Astrocyte of the hippocampus (primary cell): ENCODE results near the gene APIP.

Source experiments
- DNase-seq: peaks from one replicate; pipeline ENCODE4 v3.0.0; 2011; ENCODE audit warnings: low read depth, low spot score

The APIP gene

DNA sequence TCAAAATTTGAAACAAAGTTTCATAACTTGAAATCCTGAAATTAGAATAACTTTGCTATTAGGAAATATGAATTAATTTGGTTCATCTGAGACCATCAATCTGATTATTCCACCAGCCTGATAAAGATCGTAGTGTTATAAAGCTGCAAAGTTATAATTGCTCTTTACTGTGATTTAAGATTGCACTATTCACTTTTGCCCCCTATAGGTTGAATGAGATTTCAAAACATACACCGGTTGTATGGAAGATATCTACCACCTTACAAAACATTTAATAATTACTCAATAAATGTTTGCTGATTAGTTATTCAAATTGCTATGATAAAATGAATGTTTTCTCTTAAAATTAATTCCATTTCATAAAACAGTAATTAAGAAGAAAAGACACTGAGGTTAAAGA, 26.1 kb downstream of the APIP start:
- DNase-seq = peak; percentile 10

DNA sequence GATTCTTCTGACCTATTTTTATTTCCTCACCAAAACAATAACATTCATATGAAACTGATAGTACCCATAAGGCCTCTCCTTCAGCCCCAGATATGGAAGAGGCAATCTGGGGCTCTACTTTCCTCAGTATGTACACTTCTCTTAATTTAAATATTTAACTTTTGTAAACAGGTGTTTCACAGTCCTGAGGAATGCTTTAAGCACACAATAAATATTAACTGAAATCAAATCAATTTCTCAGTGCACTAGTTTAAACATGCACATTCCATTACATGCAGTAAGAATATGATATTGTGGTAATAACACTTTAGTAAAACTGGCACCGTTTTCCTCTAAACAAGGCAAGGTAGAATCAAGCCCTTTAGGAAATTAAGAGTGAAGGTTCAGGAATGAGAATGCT, 28.9 kb downstream of the APIP start:
- no peak for DNase-seq

DNA sequence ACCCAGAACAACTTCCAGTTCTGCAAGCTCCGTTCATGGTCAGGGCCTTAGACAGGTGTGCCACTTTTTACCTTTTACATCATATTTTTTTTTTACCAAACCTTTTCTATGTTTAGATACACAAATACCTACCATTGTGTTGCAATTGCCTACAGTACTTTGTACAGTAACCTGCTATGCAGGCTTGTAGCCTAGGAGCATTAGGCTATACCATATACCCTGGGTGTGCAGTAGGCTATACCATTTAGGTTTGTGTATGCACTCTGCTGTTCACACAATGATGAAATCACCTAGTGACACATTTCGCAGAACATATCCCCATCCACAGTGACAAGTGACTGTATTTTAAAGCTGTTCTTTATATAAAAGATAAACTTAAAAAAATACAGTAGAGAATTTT, 29.6 kb downstream of the APIP start:
- no peak for DNase-seq

DNA sequence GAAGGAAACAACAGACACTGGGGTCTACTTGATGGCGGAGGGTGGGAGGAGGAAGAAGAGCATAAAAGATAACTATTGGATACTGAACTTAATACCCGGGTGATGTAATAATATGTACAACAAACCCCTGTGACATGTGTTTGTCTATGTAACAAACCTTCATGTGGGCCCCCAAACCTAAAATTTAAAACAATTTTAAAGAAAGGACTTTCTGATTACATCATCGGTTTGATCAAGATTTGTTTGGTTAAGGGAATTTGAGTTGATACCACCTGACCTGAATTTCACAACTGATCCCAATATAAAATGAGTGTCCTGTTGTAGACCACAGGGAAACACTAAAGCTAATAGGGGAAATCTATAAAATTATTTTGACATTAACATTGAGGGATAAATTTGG, 34.3 kb downstream of the APIP start:
- DNase-seq = no peak

DNA sequence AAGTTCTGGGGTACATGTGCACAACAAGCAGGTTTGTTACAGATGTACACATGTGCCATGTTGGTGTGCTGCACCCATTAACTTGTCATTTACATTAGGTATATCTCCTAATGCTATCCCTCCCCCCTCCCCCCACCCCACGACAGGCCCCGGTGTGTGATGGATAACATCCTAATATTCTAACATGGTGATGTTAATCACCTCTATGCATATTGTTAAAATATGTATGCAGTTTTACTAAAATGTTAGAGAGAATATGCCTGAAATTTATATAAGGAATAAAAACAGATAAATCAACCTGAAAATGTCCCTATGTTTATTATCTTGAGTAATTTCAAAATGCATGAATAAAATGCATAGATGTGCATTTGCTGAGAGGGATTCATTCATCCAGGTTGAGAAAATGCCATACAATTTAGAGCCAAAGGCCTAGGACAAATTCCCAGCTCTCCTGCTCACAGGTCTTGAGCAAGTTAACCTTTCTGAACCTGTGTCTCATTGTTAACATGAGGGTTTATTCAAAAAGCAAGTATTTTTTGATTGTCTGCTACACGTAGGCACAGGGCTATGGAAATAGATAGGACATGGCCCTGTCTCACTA, 38.7 kb downstream of the APIP start:
- no peak for DNase-seq

DNA sequence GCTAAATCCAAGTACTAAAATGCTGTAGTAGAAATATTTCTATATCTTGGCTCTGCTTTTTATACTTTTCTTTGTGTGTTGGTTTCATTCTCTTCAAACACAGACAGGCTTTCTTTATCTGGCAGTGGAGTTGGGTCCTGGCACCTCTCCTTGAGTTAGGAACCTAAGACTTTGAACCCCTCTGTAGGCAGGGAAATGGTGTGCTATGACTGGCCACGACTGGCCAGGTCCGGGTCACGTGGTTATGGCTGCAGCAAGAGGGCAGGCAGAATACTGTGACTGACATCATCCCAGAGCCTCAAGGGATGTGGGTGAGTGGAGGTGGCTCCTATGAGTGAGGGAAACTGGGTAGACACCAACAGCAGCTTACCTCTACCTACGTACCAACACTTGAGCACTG, 42.0 kb downstream of the APIP start:
- DNase-seq = no peak

DNA sequence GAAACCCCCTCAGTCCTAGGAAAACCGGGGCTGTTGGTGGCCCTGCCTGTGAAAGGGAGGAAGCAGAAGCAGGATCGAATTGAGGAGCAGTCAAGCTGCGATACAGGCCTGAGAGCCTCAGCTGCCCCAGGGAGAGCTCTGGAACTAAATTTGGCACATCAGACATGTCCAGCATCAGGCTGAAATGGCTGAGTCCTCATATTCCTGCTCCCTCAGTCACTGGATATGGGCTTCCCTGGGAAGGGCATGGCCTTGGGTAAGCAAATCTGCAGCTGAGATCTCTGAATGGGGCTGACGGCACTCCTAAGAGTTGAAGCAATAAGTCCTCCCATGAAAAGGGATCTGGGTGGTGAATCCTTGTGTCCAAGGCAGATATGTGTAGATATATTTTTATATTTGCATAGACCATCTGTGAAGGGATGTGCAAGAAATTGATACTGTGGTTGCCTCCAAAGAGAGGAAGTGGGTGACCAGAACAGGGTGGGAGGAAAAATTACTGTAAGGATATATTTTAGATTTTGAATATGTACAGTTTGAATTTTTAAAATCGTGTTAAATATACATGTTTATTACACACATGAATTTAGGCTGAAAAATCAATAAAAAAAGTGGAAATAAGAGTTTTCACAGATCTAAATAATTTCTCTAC, 45.5 kb downstream of the APIP start:
- DNase-seq = no peak

DNA sequence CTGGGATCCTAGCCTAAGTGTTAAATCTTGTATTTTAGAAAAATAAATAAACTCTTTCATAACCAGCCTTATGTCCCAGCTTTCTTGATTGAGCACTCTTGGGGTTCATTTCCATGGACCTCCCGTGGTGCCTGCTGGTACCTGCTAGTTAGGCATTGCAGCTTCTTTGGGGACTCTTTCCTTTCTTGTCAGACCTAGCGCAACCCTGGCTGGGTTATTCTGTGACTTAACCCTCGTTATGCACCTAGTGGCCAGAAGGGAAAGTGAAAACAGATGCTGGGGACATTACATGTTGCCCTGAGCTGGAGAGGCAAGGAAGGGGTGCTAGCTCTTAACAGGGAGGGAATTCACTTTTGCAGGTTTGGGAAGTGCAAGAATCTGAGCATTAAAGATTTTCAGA, 46.8 kb downstream of the APIP start:
- DNase-seq = no peak

DNA sequence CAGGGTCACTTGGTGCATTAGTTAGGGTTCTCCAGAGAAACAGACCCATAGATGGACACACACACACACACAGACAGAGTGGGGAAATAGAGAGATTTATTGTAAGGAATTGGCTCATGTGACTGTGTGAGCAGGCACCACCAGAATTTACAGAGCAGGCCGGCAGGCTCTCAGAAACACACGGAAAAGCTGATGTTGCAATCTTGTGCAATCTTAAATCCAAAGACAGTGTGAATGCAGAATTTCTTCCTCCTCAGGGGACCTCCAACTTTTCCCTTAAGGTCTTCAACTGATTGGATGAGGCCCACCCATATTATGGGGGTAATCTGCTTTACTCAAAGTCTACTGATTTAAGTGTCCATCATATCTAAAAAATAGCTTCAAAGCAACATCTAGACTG, 49.8 kb downstream of the APIP start:
- no peak for DNase-seq

DNA sequence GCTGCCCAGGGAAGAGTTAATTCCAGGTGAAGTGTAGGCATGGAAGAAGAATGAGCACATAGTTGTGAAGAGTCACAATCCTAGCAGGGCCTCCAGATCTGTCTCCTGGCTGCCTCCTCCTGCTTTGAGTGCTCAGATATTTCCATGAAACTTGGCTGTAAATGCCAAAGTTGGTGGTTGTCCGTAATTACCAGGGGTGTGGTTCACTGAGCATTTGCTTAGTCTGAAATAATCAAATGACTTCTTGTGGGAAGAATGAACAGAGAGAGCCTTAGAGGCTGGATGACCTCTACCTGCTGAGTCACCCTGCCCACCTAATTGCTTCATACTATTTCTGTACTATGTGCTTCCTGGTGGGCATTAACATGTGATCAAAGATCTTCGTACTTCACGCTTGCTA, 50.9 kb downstream of the APIP start:
- DNase-seq = no peak

DNA sequence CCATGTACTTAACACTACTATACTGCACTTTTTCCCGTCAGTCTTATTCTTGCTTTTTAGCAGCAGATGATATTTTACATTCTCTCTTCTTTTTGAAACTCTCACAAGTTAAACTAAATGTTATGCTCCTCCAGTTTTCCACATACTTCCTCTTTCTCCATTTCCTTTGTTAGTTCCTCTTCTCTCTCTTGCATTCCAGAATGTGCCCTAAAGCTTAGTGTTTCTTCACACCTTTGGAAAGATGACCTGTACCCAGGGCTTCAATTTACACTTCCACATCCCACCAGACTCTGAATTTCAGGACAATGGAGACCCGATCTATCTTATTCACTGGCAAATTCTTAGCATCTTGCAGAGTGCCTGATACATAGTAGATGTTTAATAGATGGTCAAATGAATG, 51.8 kb downstream of the APIP start:
- no peak for DNase-seq

DNA sequence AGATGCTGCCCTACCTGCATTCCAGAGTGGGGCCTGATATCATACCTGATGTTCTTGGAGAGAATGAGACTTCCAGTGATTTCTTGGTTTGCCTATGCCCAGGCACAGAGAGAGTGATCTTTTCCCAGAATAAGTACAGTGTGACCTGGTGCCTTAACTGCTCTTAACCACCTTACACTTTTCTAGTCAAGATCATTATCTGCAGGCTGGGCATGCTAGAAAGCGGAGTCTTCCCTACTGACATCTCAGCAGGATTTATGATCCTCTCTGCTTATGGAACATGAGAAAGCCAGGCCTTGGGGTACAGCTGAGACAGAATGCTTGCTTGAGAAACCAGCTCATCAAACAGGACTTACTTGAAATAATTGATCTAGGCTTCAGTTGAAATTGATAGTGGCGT, 53.1 kb downstream of the APIP start:
- no peak for DNase-seq

DNA sequence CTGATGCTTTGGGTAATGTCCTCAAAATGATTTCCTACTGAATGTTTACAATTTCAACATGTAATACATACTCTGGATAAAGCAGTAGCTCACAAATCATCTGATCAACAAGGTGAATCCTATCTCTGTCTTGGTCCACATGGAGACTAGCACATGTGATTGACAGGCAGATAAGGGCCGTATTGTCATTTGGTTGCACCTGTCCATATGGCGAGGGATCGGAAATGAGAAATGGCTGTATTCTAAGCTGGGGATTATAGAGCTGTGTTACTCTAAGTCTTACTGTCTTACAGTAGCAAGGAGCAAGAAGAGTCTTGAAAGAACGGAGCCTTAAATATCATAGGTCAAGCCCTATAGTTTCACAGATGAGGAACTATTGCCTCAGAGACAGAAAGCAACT, 55.7 kb downstream of the APIP start:
- no peak for DNase-seq

DNA sequence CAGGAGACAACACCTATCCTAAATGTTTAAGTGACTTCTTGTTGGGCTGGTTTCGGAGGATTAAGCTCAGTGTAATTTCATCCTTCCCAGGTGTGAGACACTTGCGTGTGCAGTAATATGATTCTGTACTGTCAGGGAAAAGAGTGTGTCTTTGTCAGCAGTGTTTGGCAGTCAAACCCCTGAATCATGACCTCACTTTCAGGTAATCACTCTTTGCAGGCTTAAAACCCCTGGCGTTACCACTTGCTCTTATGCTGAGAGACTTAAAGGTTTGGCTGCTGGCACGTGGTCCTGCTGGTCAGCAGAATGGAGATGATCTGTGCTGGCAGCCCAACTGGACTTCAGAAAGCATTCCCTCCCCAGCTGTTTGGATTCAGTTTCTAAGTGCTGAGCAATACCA, 56.1 kb downstream of the APIP start:
- DNase-seq = no peak

DNA sequence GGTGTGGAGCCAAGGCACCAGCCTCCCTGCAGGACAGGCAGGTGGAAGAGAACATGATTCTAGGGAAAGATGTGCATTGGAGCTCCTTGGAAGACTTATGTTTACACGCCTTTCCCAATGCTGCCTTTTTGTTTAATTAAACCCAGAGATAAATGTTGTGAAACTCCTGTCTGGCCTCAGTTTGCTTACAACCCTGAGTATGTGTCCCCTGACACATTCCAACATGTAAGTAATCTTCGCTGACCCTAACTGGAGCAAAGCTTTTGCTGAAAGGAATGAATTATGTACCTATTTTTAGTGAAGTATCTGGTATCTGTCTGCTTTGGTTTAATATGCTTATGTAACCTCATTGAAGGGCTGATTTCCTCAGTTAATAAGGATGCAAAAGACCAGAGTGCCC, 56.7 kb downstream of the APIP start:
- no peak for DNase-seq

DNA sequence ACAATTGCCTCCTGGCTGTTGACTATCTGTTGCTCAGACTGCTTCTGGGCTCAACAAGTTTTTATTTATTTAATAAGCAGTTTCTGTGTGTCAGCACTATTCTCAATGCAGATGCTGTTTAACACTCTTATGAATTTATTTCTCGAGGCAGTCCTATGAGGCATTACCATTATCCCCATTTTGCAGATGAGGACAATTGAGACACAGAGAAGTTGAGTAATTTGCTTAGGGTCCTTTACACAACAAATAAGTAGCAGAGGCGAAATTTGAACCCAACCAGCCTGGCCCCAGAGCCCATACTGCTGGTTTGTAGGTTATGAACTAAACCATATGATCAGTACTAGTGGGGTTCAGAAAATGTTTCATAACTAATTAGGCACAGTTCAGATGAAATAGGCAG, 58.7 kb downstream of the APIP start:
- DNase-seq = no peak

DNA sequence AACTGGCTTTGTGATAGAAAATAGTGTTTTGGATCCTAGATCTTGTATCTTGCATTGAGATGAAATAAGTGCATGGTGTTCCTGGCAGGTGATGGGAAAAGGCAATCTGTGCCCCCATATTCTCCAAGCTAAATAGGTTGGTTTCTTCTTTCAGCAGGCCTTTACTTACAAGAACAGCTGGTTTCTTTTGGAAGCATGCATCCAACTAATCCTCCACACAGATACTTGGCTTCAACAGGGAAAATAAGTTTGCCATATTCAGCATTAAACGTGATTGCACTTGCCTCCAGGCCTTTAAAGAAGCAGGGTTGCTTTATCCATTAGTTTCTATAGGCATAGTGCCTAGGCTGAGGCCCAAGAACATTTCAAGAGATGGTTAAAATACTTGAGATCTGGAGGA, 59.9 kb downstream of the APIP start:
- DNase-seq = no peak

DNA sequence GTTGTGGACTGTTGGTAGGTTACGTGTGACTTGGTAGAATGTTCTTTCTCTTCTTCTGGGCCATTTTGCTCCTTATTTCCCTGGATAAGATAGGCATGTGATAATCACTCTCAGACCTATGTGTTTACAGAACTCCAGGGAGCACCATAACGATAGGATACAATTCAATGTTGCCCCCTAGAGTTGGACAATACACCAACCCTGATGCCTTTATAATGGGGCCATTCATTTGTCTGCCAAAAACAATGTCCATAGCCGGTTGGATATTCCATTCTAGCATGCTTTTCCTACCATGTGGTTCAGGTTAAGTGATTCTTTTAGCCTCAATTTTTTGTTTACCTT, 60.5 kb downstream of the APIP start:
- no peak for DNase-seq

DNA sequence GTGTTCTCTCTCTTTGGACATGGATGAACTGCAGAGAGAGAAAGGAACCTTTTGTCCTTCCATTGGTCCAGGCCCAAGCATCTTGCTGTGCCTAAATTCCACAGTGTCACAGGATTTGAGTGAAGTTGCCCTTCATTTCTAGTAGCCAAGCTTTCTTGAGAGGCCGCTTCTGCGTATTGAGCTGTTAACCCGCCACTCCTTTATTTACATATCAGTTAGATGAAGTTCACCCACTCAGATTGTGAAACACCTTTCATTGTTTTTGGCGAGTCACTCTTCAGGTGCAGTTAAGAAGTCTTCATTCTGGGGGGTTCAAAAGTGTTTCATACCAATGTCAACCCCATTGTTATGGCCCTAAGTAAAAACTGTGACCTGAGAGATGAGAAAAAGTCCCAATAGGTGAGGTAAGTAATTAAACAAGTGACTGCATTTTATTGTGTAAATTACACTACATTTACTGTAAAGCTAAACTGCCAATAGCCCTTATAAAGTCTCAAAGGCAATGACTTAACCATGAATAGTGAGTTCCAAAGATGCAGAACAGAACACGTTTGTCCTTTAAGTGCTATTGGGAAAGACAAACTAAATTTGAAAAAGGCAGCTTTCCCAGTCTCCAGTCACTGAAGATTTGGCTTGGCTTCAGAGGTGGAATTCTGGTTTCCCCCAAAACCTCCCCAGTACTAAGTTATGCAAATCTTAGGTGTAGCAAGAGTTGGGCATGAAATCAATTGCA, 61.0 kb downstream of the APIP start:
- no peak for DNase-seq

DNA sequence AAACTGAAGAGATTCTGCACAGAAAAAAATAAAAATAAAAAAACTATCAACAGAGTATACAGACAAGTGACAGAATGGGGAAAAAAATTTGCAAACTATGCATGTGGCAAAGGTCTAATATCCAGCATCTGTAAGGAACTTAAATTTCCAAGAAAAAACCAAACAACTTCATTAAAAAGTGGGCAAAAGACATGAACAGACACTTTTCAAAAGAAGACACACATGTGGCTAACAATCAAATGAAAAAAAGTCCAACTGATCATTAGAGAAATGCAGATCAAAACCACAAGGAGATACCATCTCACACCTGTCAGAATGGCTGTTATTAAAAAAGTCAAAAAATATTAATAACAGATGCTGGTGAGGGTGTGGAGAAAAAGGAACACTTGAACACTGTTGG, 64.3 kb downstream of the APIP start:
- DNase-seq = no peak

DNA sequence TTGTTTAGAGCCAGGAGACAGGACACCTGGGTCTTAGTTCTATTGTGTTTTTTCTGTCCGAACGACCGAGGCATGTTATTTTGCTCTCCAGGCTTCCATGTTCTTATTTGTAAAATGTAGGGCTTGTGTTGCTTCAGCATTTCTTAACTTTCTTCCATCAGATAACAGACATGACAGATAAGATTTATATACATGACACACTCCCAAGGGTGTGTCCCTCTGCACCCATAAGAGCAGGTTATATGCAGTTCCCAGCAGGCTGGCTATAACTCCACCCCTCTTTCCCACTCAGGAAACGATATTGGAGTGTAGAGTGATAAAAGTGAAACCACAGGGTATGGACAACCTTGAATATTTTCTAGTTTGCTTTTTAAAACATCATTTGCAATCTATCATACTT, 65.8 kb downstream of the APIP start:
- no peak for DNase-seq

DNA sequence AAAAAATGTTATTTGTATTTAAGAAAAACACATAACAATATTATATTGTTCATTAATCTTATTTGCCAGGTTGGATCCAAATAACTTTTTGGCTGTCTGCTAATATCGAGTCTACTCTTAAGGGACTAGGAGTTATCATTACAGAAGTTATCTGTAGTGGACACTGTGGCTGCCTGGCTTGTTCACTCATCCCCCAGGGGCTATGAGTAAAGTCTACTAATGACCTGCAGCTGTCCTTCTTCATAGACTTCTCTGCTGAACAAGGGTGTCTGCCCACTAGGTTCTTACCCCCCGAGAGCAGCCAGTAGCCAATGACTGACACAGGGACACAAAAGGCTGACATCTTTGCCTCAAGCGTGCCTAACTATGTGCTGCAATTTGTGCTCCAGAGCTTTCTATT, 69.7 kb downstream of the APIP start:
- DNase-seq = no peak

DNA sequence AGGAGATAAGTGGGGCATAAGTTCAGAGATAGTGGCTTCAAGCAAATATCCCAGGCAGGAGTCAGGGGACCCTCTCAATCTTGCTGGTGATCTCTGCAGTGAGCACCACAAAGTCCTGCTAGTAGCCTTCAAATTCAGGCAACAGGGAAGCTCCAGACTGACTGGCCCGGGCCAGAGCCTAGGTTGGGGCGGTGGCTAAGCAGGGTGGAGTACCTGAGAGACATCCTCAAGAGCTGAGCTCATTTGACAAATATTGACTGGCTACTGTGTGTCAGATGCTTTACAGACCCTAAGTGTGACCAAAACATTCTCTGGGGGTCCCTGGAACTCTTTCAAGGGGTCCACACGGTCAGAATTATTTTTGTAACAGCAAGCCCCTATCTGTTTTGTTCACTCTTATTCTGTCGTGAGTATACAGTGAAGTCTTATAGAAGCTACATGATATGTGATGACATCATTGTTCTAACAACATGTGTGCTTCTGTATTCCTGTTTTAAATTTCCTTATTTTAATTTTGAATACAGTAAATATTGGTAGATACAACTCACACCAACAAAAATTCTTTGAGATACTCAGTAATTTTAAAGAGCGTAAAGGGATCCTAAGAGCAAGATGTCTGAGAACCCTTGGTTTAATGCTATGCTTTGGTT, 71.6 kb downstream of the APIP start:
- no peak for DNase-seq
